MG63 (cell line): Measurements from ENCODE around the gene PPM1F. TPM values are rescaled to one million over a fixed set of nuclear protein-coding genes. Genes with fewer than 3 reads are reported as not detected.

ENCODE experiments used
- total RNA-seq: library from RNA; depleted of rRNA; stranded (reverse); fragments of >200 nt; shearing (Covaris generic); gene quantifications from 2 replicates; pipeline ENCODE4 v1.2.3, GENCODE V29; 2014; ENCODE audit warnings: low replicate concordance; rRNA removed

PPM1F gene
- total RNA-seq, 1 experiment from 2014 or later, result 45.5 TPM

Other genes with a start within 250 kb of the PPM1F start
- 0.07 TPM in 1 of 2 replicates, not detected in the other for gene YPEL1, start 217.1 kb downstream of the PPM1F start, total RNA-seq
- 47.7 and 63.0 TPM in 2 replicates for gene MAPK1, start 85.2 kb downstream of the PPM1F start, total RNA-seq
- 26.6 and 35.8 TPM in 2 replicates for gene TOP3B, start 29.9 kb upstream of the PPM1F start, total RNA-seq